Chondrocyte (in vitro differentiated cells): ENCODE data around the gene GLIPR1. TPM values are rescaled to one million over a fixed set of nuclear protein-coding genes. Genes with fewer than 3 reads are reported as not detected.

Experiments
- DNase-seq: peaks from one replicate; pipeline ENCODE4 v3.0.0; 2021; ENCODE audit warnings: mixed read lengths, low spot score
- H3K27ac Mint-ChIP-seq: one replicate; pipeline ENCODE4 v1.8.0; 2021; ENCODE audit warnings: mild to moderate bottlenecking, moderate library complexity, mixed read lengths; ENCODE audit not compliant: unreplicated experiment
- H3K27me3 Mint-ChIP-seq: 2 replicates; pipeline ENCODE4 v1.8.0; 2021; ENCODE audit warnings: low read depth, mixed read lengths
- H3K36me3 Mint-ChIP-seq: 2 replicates; pipeline ENCODE4 v1.8.0; 2021; ENCODE audit warnings: low read depth, mixed read lengths
- H3K4me1 Mint-ChIP-seq: 2 replicates; pipeline ENCODE4 v1.8.0; 2021; ENCODE audit warnings: low read depth, mild to moderate bottlenecking, mixed read lengths
- H3K4me3 Mint-ChIP-seq: one replicate; pipeline ENCODE4 v1.8.0; 2021; ENCODE audit warnings: mild to moderate bottlenecking, moderate library complexity, mixed read lengths; ENCODE audit not compliant: unreplicated experiment
- H3K9me3 Mint-ChIP-seq: 2 replicates; pipeline ENCODE4 v1.8.0; 2021; ENCODE audit warnings: low read depth, mixed read lengths
- total RNA-seq: library from RNA; stranded (reverse); gene quantifications from 3 replicates; pipeline ENCODE4 v1.2.1, GENCODE V29; 2021
- TF ChIP-seq, protein P1 (sequence below): fragments of 200-600 bp; sonication (generic); IDR thresholded peaks from 2 replicates; pipeline ENCODE4 v1.5.0; 2021; ENCODE audit warnings: antibody characterized with exemption, mild to moderate bottlenecking, moderate library complexity

The GLIPR1 gene
- total RNA-seq, 1 donor from 2014 or later: 123 TPM

- no peaks in the 10 kb centered on the region for H3K27me3 Mint-ChIP-seq
- no peaks in the 10 kb centered on the region for H3K4me1 Mint-ChIP-seq
- H3K36me3 Mint-ChIP-seq: no peaks in the 10 kb centered on the region
- DNase-seq: no peak
- no peak overlapping the region for H3K4me3 Mint-ChIP-seq
- H3K27ac Mint-ChIP-seq: no peak overlapping the region
- TF ChIP-seq, protein P1, sequence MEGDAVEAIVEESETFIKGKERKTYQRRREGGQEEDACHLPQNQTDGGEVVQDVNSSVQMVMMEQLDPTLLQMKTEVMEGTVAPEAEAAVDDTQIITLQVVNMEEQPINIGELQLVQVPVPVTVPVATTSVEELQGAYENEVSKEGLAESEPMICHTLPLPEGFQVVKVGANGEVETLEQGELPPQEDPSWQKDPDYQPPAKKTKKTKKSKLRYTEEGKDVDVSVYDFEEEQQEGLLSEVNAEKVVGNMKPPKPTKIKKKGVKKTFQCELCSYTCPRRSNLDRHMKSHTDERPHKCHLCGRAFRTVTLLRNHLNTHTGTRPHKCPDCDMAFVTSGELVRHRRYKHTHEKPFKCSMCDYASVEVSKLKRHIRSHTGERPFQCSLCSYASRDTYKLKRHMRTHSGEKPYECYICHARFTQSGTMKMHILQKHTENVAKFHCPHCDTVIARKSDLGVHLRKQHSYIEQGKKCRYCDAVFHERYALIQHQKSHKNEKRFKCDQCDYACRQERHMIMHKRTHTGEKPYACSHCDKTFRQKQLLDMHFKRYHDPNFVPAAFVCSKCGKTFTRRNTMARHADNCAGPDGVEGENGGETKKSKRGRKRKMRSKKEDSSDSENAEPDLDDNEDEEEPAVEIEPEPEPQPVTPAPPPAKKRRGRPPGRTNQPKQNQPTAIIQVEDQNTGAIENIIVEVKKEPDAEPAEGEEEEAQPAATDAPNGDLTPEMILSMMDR: no peak
- peaks cover 16% of the 10 kb centered on the region for H3K9me3 Mint-ChIP-seq
Measured at GRCh38 chr12:75459755-75460154, 20.8 kb upstream of the GLIPR1 start.

DNA sequence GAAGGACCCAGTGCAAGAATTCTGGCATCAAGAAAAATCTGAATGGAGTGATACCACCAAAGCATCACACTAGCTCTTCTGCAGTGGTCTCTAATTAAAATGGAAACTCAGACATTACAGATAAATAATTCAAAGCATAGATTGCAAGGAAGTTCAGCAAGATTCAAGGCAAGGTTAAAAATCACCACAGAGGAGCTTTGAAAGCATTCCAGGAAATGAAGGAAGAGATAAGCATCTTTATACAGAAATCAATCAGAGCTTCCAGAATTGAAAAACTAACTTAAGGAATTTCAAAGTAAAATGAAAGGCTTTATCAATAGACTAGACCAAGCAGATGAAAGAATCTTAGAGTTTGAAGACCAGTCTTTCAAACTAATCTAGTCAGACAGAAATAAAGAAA lies 20.4 kb upstream of the GLIPR1 start:
- Mint-ChIP-seq H3K27me3 (no peaks in the 10 kb centered on the region), H3K4me3 (no peak overlapping the region), H3K4me1 (no peaks in the 10 kb centered on the region), H3K27ac (no peak overlapping the region), H3K36me3 (no peaks in the 10 kb centered on the region), H3K9me3 (peaks cover 16% of the 10 kb centered on the region)
- no peak for DNase-seq
- TF ChIP-seq, protein P1: no peak

- no peak overlapping the region for H3K27ac Mint-ChIP-seq
- TF ChIP-seq, protein P1: no peak
- H3K36me3 Mint-ChIP-seq: no peaks in the 10 kb centered on the region
- no peak for DNase-seq
- H3K4me1 Mint-ChIP-seq: peaks cover 4% of the 10 kb centered on the region
- no peaks in the 10 kb centered on the region for H3K27me3 Mint-ChIP-seq
- H3K9me3 Mint-ChIP-seq: no peaks in the 10 kb centered on the region
- no peak overlapping the region for H3K4me3 Mint-ChIP-seq
Measured at GRCh38 chr12:75471902-75472890, 8.4 kb upstream of the GLIPR1 start.

DNA sequence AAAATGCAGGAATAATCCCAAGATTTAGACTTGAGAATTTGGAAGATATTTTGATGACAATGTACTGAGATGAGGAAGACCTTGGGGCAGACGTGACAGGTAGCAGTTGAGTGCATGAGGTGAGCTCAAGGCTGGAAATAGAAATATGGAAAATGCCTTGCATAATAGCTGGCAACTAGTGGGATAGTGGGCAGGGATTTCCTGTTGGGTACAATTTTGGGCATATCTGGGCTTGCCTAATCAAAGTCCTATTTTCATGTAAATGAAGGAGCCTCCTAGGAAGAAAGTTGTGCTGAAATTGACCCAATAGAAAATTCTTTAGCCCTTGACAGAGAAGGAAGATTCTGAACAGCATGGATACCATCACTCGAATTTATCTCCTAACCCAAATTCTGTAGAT lies 6.4 kb upstream of the GLIPR1 start:
- peaks cover 4% of the 10 kb centered on the region for H3K4me1 Mint-ChIP-seq
- H3K27me3 Mint-ChIP-seq: no peaks in the 10 kb centered on the region
- no peaks in the 10 kb centered on the region for H3K9me3 Mint-ChIP-seq
- no peaks in the 10 kb centered on the region for H3K36me3 Mint-ChIP-seq
- DNase-seq: no peak
- H3K4me3 Mint-ChIP-seq: no peak overlapping the region
- no peak overlapping the region for H3K27ac Mint-ChIP-seq
- TF ChIP-seq, protein P1: no peak

DNA sequence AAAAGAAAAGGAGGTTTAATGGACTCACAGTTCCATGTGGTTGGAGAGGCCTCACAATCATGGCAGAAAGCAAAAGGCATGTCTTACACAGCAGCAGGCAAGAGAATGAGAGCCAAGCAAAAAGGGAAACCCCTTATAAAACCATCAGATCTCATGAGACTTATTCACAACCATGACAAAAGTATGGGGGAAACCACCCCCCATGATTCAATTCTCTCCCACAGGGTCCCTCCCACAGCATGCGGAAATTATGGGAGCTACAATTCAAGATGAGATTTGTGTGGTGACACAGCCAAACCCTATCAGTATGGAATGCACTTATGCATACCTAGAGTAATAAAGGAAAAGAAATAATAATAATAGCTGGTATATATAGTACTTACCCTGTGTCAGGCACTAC lies 4.5 kb upstream of the GLIPR1 start:
- Mint-ChIP-seq H3K36me3 (no peaks in the 10 kb centered on the region), H3K9me3 (no peaks in the 10 kb centered on the region), H3K4me1 (peaks cover 20% of the 10 kb centered on the region), H3K4me3 (no peak overlapping the region), H3K27me3 (no peaks in the 10 kb centered on the region), H3K27ac (no peak overlapping the region)
- DNase-seq: no peak
- TF ChIP-seq, protein P1: no peak
